ENCODE results near the gene GMPR.

Gene GMPR

DNA sequence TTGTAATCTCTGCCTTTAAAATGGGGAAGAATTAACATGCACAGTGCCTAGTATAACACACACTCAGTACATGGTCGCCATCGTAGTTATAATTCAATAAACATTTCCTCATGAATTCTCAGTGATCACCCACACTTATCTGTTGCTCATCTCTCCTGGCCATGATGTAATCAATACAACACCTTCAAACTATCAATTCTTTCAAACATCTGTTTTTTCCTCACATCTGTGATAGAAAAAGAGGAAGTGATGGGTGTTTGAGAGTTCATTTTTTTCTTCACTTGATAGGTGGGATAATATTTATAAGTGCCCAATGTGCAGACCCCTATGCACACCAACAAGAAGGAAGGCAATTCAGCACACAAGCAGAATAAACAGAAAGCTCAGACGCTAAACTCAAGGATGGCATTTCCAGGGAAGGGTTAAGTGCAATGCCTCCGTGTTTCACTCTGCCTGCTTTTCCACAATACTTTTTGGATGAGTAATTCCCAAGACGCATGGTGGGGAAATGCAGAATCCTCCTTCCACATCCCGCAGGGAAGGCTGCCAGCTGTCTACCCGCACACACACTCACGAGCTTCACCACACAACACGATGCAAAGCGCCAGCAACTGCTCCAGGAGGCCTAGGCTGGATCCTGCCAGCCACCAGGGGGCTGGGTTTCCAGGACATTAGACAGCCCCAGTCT is 100.3 kb downstream of the GMPR start:
- no peak for ATAC-seq
- Mint-ChIP-seq H3K4me3 (no peak overlapping the region), H3K9me3 (peaks cover 4% of the 10 kb centered on the region), H3K4me1 (peaks cover 7% of the 10 kb centered on the region), H3K27ac (peak overlapping the region; percentile 3), H3K27me3 (no peaks in the 10 kb centered on the region), H3K36me3 (ENCODE audit: low read depth) (peaks cover 3% of the 10 kb centered on the region)
- no peak for DNase-seq

DNA sequence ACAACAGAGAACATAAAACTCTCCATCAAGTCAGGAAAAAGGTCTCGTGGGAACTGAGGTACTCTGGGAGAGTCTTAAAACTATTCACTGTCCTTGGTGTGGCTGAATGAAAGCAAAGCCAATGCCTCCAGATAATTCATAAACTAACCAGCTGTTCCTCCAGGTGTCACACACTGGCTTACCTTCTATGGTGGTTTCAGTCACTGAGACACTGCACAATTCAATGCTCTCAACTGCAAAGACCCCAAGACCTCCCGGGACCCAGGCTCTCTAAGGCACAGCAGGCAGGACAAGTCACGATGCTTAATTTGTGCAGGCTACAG is 100.8 kb downstream of the GMPR start:
- DNase-seq (no peak), ATAC-seq (no peak)
- peaks cover 7% of the 10 kb centered on the region for H3K4me1 Mint-ChIP-seq
- peaks cover 3% of the 10 kb centered on the region for H3K36me3 Mint-ChIP-seq (ENCODE audit: low read depth)
- no peak overlapping the region for H3K4me3 Mint-ChIP-seq
- peaks cover 4% of the 10 kb centered on the region for H3K9me3 Mint-ChIP-seq
- peak overlapping the region; percentile 3 for H3K27ac Mint-ChIP-seq
- no peaks in the 10 kb centered on the region for H3K27me3 Mint-ChIP-seq

DNA sequence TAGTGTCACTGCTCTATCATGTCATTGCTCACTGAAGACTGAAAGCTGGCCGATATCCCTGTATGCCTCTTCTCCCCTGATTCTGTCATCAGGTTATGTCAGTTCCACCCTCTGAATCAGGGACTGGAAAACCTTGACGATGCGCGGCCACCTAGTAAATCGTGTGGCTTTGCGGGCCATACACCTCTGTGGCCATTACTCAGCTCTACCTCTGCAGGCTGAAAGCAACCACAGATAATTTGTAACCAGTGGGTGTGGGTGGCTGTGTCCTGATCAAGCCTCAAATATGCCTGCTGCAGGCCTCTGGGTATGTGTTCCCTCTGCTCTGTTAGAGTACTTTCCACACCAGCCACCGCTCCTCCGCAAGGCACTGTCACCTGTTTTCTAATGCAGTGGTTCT is 105.2 kb downstream of the GMPR start:
- Mint-ChIP-seq H3K27me3 (no peaks in the 10 kb centered on the region), H3K27ac (no peak overlapping the region), H3K9me3 (peaks cover 4% of the 10 kb centered on the region), H3K4me3 (no peak overlapping the region), H3K36me3 (ENCODE audit: low read depth) (peaks cover 3% of the 10 kb centered on the region), H3K4me1 (peaks cover 7% of the 10 kb centered on the region)
- DNase-seq (no peak), ATAC-seq (peak; percentile 25)

- no peaks in the 10 kb centered on the region for H3K27me3 Mint-ChIP-seq
- peaks cover 7% of the 10 kb centered on the region for H3K4me1 Mint-ChIP-seq
- H3K4me3 Mint-ChIP-seq = no peak overlapping the region
- peaks cover 4% of the 10 kb centered on the region for H3K9me3 Mint-ChIP-seq
- no peak overlapping the region for H3K27ac Mint-ChIP-seq
- H3K36me3 Mint-ChIP-seq (ENCODE audit: low read depth) = peaks cover 3% of the 10 kb centered on the region
- ATAC-seq (no peak), DNase-seq (no peak)
Observed at GRCh38 chr6:16344756-16345155, 106.4 kb downstream of the GMPR start.
